LoVo (cell line): ENCODE results near the gene YPEL1.
"Not testable (repeated sequence)": the region's sequence is repeated elsewhere in the genome, so short reads cannot be mapped to it uniquely, and the experiment has no call there.

Experiments
- DNase-seq: peaks from one replicate; pipeline ENCODE4 v3.0.0-alpha.2; 2016; ENCODE audit warnings: low spot score

YPEL1 gene

GRCh38 chr22:21699643-21700042, 36.0 kb downstream of the YPEL1 start:
- no peak for DNase-seq

- no peak for DNase-seq
Observed at GRCh38 chr22:21698430-21699329, 36.9 kb downstream of the YPEL1 start.

- no peak for DNase-seq
Observed at GRCh38 chr22:21697880-21698279, 37.7 kb downstream of the YPEL1 start.

GRCh38 chr22:21697021-21697771, 38.4 kb downstream of the YPEL1 start:
- DNase-seq = no peak

- no peak for DNase-seq
Observed at GRCh38 chr22:21696115-21696514, 39.5 kb downstream of the YPEL1 start.

GRCh38 chr22:21695430-21696085, 40.0 kb downstream of the YPEL1 start:
- DNase-seq = no peak

DNA sequence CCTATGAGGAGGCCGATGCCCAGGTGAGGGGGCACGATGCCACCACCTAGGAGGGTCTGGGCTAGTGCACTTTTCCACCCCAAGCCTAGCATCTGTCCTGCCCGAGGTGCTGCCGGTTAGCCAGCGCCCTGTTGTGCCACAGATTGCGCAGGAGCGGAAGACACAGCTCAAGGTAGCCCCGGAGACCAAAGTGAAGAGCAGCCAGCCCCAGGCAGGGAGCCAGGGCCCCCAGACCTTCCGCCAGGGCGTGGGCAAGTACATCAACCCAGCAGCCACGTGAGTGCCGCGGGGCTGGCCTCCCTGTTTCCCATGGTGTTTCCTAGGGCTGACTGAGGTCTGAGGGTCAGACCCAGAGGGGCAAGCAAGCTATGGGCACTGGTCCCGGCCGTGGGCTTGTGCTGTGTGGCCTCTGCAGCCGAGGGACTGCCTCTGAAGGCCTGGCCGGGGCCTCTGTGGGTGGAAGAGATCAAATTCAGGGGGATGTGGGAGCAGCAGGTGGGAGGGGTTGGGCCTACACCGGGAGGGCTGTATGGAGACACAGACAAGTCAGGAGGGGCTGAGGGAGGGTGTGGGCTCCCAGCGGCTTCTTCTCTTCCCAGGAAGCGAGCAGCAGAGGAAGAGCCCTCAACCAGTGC, 40.7 kb downstream of the YPEL1 start:
- DNase-seq = no peak

GRCh38 chr22:21694394-21694793, 41.2 kb downstream of the YPEL1 start:
- DNase-seq = no peak

DNA sequence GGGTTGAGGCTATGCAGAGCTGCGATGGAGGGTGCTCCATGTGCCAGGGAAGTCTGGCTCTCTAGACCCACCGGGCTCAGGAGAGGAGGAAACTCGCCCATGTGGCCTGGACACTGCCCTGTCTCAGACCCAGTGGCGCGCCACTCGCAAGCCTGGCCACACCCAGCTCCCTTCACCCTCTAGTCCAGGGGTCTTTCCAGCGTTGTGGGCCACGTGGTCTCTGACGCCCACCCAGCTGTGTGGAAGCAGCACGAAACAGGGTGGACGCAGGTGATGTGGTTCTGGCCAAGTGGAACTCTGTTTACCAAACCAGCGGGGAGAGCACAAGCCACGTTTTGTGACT, 41.6 kb downstream of the YPEL1 start:
- DNase-seq = no peak

DNA sequence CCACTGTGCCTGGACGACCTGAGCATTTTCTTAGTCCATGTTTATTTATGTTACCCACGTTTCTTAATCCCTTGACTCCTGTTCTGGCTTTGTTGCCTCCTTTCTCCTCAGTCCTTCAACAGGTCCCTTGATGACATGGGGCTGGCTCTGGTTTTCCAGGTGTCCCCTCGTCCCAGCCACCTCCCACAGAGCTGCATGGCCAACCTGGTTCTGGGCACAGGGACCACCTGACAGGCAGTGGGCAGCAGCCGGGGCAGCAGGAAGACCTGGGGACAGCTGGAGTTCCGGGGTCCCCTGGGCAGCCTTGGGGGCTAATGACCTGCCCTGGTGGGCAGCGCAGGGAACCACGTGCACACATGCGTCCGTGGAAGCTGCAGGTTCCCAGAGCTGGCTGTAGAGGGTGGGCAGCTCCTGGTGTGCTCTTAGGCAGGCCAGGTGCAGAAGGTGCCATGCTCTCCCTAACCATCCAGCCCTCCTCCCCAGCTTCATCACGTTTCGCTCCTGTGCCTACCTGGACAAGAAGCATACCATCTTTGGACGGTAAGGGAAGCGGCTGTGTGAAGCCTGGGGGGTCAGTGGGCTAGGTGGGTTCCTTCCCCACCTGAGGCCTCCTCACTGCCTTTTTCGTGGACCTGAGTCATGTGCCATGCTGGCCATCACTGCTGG, 42.1 kb downstream of the YPEL1 start:
- no peak for DNase-seq

DNA sequence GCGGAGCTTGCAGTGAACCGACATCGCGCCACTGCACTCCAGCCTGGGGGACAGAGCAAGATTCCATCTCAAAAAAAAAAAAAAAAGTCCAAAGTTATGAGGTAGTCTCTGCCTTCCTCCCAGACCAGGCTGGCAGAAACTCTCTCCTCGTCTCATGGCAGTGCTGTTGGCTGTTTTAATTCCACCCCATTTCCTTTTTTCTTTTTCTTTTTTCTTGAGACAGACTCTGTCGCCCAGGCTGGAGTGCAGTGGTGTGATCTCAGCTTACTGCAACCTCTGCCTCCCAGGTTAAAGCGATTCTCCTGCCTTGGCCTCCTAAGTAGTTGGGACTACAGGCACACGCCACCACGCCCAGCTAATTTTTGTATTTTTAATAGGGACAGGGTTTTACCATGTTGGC, 42.7 kb downstream of the YPEL1 start:
- DNase-seq = not testable (repeated sequence)

GRCh38 chr22:21691816-21692215, 43.8 kb downstream of the YPEL1 start:
- DNase-seq = no peak

DNA sequence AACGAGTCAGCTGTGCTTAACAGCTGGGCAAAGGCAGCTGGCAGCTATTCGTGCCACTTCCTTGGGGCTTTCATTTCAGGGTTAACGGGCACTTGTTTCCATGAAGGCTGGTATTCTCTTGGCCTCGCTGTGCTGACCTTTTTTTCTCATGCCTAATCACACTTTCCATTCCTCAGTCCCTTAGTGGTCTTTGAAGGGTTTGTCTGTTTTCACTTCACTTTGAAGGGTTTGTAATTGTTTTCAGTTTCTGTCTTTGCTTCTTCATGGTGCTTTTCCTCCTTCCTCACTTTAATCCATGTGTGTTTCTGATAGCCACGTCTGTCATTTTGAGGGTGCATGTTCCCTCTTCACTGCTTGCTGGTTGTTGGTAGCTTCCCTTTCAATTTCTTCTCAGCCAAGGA, 45.2 kb downstream of the YPEL1 start:
- DNase-seq = no peak

DNA sequence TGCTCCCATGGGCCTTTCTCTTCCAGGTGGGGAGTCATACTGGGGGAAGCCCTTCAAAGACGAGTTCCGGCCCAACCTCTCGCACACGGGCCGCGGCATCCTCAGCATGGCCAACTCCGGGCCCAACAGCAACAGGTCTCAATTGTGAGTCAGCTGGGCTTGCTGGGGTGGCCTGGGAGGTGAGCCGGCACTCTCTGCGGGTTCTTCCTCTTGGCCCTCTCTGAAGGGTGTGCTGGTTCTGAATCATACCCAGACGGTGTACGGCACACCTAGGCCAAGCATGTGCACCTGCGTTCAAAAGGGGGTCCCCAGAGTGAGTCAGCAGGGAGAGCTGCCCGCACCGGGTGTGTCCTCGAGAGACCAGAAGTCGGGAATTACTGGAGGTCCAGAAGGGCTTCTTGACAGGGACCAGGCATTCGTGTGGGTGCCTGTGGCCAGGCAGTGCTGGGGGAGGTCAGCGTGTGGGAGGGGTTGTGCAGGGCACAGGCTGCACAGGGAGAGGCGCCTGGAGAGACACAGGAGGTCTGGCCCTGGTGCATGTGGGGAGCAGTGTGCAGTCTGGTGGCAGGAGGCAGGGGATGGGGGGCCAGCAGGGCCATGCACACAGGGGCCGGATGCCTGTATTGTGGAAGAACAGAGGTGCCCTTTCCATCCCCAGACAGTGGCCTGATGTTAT, 46.8 kb downstream of the YPEL1 start:
- no peak for DNase-seq

GRCh38 chr22:21688341-21688705, 47.3 kb downstream of the YPEL1 start:
- no peak for DNase-seq

DNA sequence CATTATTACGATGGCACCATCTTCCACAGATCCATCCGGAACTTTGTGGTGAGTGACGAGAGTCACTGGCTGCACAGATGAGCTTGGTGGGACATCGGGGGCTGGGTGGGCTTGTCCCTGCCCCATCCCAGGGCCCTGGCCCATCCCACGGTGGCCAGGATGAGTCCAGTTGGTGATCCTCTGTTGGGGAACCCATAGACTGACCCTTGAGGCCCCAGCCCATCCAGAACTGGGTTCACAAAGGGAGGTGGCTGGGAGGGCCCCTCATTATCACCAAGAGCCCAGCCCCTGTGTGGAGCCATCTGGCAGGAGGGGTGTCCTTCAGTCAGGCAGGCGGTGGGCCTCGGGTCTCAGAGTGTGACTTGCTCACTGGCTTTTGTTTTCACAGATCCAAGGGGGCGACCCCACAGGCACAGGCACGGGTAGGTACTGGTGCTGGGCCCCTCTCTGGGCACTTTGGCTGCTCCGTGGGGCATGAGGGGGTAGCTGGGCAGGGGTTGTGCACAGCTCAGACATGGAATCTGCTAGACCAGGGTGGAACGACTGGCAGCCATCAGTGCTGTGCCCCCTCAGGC, 47.8 kb downstream of the YPEL1 start:
- no peak for DNase-seq

DNA sequence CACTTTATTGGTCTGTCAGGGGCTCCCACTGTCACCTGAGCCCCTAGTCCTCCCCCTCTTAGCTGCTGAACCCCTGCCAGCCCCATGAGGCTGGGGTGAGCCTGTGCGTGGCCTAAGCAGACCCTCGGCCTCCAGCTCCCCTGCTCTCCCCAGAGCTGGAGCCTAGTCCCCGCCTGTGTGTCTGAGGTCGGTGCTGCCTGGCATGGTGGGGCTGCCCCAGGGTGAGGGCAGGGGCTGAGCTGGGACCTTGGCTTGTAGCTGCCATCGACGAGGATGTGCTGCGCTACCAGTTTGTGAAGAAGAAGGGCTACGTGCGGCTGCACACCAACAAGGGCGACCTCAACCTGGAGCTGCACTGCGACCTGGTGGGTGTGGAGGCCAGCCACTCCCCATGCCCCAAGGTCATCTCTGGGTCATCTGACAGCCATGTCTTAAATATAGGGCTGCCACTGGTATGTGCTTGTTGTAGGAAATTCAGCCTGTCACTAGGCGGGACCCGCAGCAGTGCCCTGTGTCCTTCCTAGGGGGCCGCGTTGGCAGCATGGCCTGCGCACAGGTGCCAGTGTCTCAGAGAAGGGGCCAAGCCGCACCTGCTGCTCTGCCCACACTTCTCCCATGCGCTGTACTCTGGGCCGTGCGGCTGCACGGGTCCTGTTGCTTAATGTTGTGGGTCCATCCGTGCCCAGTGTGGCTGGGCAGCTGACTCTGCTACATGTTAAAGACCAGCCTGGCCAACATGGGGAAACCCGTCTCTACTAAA, 48.8 kb downstream of the YPEL1 start:
- DNase-seq = no peak

GRCh38 chr22:21686193-21686608, 49.4 kb downstream of the YPEL1 start:
- DNase-seq = no peak

DNA sequence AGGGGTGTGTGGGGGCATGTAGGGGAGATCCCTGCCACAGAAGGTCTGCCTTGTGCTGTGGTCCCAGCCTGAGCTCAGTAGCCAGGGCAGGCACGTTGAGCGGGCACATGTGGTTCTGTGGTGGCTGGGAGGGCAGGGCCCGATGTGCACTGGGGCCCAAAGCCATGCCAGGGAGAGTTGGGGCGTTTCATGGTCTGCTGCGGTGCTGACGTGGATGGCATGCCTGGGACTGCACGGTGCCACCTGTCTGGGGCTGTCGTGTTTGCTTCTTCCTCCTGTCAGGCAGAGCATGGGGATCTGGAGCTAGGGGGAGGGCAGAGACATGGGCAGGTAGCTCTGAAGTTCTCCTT, 50.5 kb downstream of the YPEL1 start:
- DNase-seq = no peak

- DNase-seq = no peak
Observed at GRCh38 chr22:21684492-21685163, 51.0 kb downstream of the YPEL1 start.
